ENCODE data around the gene MEPCE. TPM values are rescaled to one million over a fixed set of nuclear protein-coding genes. Genes with fewer than 3 reads are reported as not detected.
"Not testable (repeated sequence)": the region's sequence is repeated elsewhere in the genome, so short reads cannot be mapped to it uniquely, and the experiment has no call there.

MEPCE gene
- total RNA-seq, 1 experiment from 2014 or later, result 85.9 TPM

- ChIA-PET POLR2A (ENCODE audit: low non-redundant PET) (no interaction called here), CTCF (interaction anchor here (0.7 kb wide), 1 partner anchor 960 kb away, joined by 3 read pairs; no protein-coding TSS in a partner anchor)
- H3K27ac ChIP-seq (ENCODE audit: low read depth, low read length, poor library complexity, severe bottlenecking), result no peak overlapping the region
- DNase-seq (ENCODE audit: low spot score), result no peak
- no peaks in the 10 kb centered on the region for H3K36me3 ChIP-seq (ENCODE audit: insufficient read depth, low read length, poor library complexity, severe bottlenecking)
- no peaks in the 10 kb centered on the region for H3K9me3 ChIP-seq (ENCODE audit: low read depth, low read length, poor library complexity, severe bottlenecking)
- intact Hi-C loops (cut with micrococcal nuclease; ENCODE audit: unreplicated experiment), result no loop called here
- BruUV-seq (replicated peaks), result no TSS peak
- H3K27me3 ChIP-seq (replicated peaks; ENCODE audit: insufficient read depth, low read depth, low read length, poor library complexity), result no peaks in the 10 kb centered on the region
- H3K4me3 ChIP-seq (ENCODE audit: low read depth, low read length, poor library complexity, severe bottlenecking), result no peak overlapping the region
- H3K4me1 ChIP-seq (ENCODE audit: insufficient read depth, low read length, poor library complexity, severe bottlenecking), result no peaks in the 10 kb centered on the region
- TF ChIP-seq CTCF (conservative IDR thresholded peaks at IDR 0.05; ENCODE audit: low read depth, low read length) (no peak), EZH2 (IDR thresholded peaks at IDR 0.05; ENCODE audit: borderline replicate concordance, low read depth, low read length, poor library complexity, severe bottlenecking) (no peak)
Observed at GRCh38 chr7:100446040-100446439, 16.4 kb downstream of the MEPCE start.

DNA sequence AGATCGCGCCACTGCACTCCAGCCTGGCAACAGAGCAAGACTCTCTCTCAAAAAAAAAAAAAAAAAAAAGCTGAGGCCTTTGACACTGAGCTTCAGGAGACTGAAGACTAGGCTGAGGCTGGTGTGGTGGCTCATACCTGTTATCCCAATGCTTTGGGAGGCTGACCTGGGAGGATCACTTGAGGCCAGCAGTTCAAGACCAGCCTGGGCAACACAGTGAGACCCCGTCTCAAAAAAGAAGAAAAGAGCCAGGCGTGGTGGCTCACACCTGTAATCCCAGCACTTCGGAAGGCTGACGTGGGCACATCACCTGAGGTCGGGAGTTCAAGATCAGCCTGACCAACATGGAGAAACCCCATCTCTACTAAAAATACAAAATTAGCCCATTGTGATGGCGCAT is 17.7 kb downstream of the MEPCE start:
- intact Hi-C loops (cut with micrococcal nuclease; ENCODE audit: unreplicated experiment); DNase-seq (ENCODE audit: low spot score); H3K36me3 ChIP-seq (ENCODE audit: insufficient read depth, low read length, poor library complexity, severe bottlenecking); BruUV-seq (replicated peaks); H3K9me3 ChIP-seq (ENCODE audit: low read depth, low read length, poor library complexity, severe bottlenecking); H3K27ac ChIP-seq (ENCODE audit: low read depth, low read length, poor library complexity, severe bottlenecking); POLR2A ChIA-PET (ENCODE audit: low non-redundant PET); H3K4me1 ChIP-seq (ENCODE audit: insufficient read depth, low read length, poor library complexity, severe bottlenecking); H3K27me3 ChIP-seq (replicated peaks; ENCODE audit: insufficient read depth, low read depth, low read length, poor library complexity); H3K4me3 ChIP-seq (ENCODE audit: low read depth, low read length, poor library complexity, severe bottlenecking): not testable (repeated sequence)
- CTCF ChIA-PET, result interaction anchor here (0.6 kb wide), 1 partner anchor 275 kb away, joined by 4 read pairs; no protein-coding TSS in a partner anchor

GRCh38 chr7:100449190-100449795 is 19.7 kb downstream of the MEPCE start:
- Histone ChIP-seq H3K36me3 (ENCODE audit: insufficient read depth, low read length, poor library complexity, severe bottlenecking) (no peaks in the 10 kb centered on the region), H3K27ac (ENCODE audit: low read depth, low read length, poor library complexity, severe bottlenecking) (no peak overlapping the region), H3K4me1 (ENCODE audit: insufficient read depth, low read length, poor library complexity, severe bottlenecking) (no peaks in the 10 kb centered on the region), H3K4me3 (ENCODE audit: low read depth, low read length, poor library complexity, severe bottlenecking) (no peak overlapping the region), H3K27me3 (replicated peaks; ENCODE audit: insufficient read depth, low read depth, low read length, poor library complexity) (no peaks in the 10 kb centered on the region), H3K9me3 (ENCODE audit: low read depth, low read length, poor library complexity, severe bottlenecking) (no peaks in the 10 kb centered on the region)
- CTCF ChIA-PET, result interaction anchor here (0.6 to 0.7 kb wide), 2 partner anchors 68 to 110 kb away, joined by 4 read pairs; no protein-coding TSS in a partner anchor
- no peak for DNase-seq (ENCODE audit: low spot score)
- POLR2A ChIA-PET (ENCODE audit: low non-redundant PET), result no interaction called here
- no peak for TF ChIP-seq CTCF (conservative IDR thresholded peaks at IDR 0.05; ENCODE audit: low read depth, low read length)
- TF ChIP-seq EZH2 (IDR thresholded peaks at IDR 0.05; ENCODE audit: borderline replicate concordance, low read depth, low read length, poor library complexity, severe bottlenecking), result no peak
- intact Hi-C loops (cut with micrococcal nuclease; ENCODE audit: unreplicated experiment), result no loop called here
- no TSS peak for BruUV-seq (replicated peaks)

GRCh38 chr7:100452513-100452912 is 22.9 kb downstream of the MEPCE start:
- ChIA-PET POLR2A (ENCODE audit: low non-redundant PET) (no interaction called here), CTCF (interaction anchor here (0.6 kb wide), 1 partner anchor 318 kb away, joined by 13 read pairs; no protein-coding TSS in a partner anchor)
- H3K27ac ChIP-seq (ENCODE audit: low read depth, low read length, poor library complexity, severe bottlenecking), result no peak overlapping the region
- TF ChIP-seq EZH2 (IDR thresholded peaks at IDR 0.05; ENCODE audit: borderline replicate concordance, low read depth, low read length, poor library complexity, severe bottlenecking) (no peak), CTCF (conservative IDR thresholded peaks at IDR 0.05; ENCODE audit: low read depth, low read length) (no peak)
- H3K27me3 ChIP-seq (replicated peaks; ENCODE audit: insufficient read depth, low read depth, low read length, poor library complexity), result no peaks in the 10 kb centered on the region
- intact Hi-C loops (cut with micrococcal nuclease; ENCODE audit: unreplicated experiment), result no loop called here
- H3K9me3 ChIP-seq (ENCODE audit: low read depth, low read length, poor library complexity, severe bottlenecking), result no peaks in the 10 kb centered on the region
- no peak for DNase-seq (ENCODE audit: low spot score)
- H3K36me3 ChIP-seq (ENCODE audit: insufficient read depth, low read length, poor library complexity, severe bottlenecking), result no peaks in the 10 kb centered on the region
- no peaks in the 10 kb centered on the region for H3K4me1 ChIP-seq (ENCODE audit: insufficient read depth, low read length, poor library complexity, severe bottlenecking)
- BruUV-seq (replicated peaks), result no TSS peak
- no peak overlapping the region for H3K4me3 ChIP-seq (ENCODE audit: low read depth, low read length, poor library complexity, severe bottlenecking)

GRCh38 chr7:100453854-100454253 is 24.2 kb downstream of the MEPCE start:
- DNase-seq (ENCODE audit: low spot score); intact Hi-C loops (cut with micrococcal nuclease; ENCODE audit: unreplicated experiment); H3K36me3 ChIP-seq (ENCODE audit: insufficient read depth, low read length, poor library complexity, severe bottlenecking); H3K4me3 ChIP-seq (ENCODE audit: low read depth, low read length, poor library complexity, severe bottlenecking); H3K27me3 ChIP-seq (replicated peaks; ENCODE audit: insufficient read depth, low read depth, low read length, poor library complexity); BruUV-seq (replicated peaks); H3K4me1 ChIP-seq (ENCODE audit: insufficient read depth, low read length, poor library complexity, severe bottlenecking); H3K27ac ChIP-seq (ENCODE audit: low read depth, low read length, poor library complexity, severe bottlenecking); H3K9me3 ChIP-seq (ENCODE audit: low read depth, low read length, poor library complexity, severe bottlenecking): not testable (repeated sequence)
- CTCF ChIA-PET, result interaction anchor here (0.8 kb wide), 1 partner anchor 12 kb away, joined by 3 read pairs; no protein-coding TSS in a partner anchor
- POLR2A ChIA-PET (ENCODE audit: low non-redundant PET), result interaction anchor here (0.5 kb wide), 1 partner anchor 938 kb away, joined by 3 read pairs; no protein-coding TSS in a partner anchor
